ENCODE data around the gene CDH11.

The CDH11 gene

DNA sequence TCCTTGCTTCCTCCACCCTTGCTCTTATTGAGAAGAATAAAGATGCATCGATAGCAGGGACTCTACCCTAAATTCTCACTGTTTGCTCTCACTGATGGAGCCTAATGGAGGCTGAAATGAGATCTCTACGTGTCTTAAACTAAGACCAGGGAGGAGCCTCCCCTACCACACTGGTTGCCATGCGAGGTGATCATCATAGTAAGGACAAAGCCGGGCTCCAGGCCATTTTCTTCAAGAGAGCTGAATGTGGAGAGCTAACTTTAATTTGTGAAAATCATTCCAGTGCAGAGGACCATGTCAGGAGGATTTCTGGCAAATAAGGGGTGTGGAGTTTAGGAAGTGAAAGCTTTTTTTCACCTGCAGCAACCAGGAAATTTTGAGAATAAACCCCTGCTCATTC is 5.6 kb downstream of the CDH11 start:
- no peak for DNase-seq

- DNase-seq, result no peak
Observed at GRCh38 chr16:65114527-65114926, 7.3 kb downstream of the CDH11 start.

DNA sequence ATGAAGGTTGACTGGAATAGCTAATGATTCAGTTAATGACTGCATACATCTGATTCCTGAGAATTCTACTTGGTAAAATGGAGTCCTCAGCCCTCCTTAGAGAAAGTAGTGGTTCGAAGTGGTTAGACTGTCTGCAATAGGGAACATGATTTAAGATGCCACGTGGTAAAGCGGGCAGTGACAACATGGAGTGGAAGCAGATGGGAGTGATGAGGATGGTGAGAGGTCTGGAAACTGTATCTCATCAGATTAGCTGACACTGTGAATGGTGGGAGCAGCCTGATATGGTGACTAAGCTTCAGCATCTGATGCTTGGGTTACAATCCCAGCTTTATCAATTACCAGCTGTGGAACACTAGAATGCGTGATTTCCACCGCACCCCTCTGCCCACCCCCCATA is 8.4 kb downstream of the CDH11 start:
- no peak for DNase-seq

GRCh38 chr16:65111306-65111705 is 10.6 kb downstream of the CDH11 start:
- DNase-seq, result no peak

DNA sequence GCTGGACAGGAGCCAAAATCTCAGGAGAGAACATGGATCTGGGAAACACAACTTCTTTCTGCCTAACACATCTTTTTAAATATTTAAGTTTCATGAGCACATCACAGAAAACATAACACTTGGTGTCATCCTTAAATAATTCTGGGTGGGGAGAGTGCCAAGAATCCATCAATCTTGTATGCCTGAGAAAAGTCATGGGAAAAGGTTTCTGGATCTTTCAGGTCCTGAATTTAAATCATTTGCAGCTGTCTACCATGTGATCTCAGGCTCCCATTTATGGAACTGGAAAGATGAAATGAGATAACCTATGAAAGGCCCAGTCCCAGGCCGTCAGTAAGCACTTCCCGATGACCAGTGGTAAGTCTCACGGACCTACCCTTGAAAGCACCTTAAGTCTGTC is 15.1 kb downstream of the CDH11 start:
- no peak for DNase-seq

GRCh38 chr16:65105171-65105570 is 16.7 kb downstream of the CDH11 start:
- DNase-seq, result no peak

GRCh38 chr16:65104471-65104870 is 17.4 kb downstream of the CDH11 start:
- DNase-seq, result no peak

DNA sequence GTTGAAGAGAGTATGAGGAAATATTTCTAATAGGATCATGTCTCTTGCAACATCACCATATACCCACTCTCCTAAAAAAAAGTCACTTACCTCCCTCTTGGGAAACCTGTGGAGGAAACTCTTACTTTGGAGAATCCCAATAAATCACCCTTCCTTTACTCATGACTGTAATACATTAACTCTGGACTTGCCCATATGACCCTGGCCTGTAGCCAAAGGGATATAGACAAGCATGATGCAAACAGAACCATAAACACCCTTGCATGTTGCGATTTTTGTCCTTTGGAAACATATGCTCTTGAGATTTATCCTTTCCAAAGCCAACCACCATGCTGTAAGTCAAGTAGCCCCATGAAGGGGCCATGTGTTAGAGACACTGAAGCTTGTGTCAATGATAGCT is 19.5 kb downstream of the CDH11 start:
- DNase-seq, result no peak

- no peak for DNase-seq
Observed at GRCh38 chr16:65101009-65101408, 20.9 kb downstream of the CDH11 start.

GRCh38 chr16:65099607-65100006 is 22.3 kb downstream of the CDH11 start:
- no peak for DNase-seq

- DNase-seq, result no peak
Observed at GRCh38 chr16:65098916-65099315, 22.9 kb downstream of the CDH11 start.

GRCh38 chr16:65097296-65097695 is 24.6 kb downstream of the CDH11 start:
- no peak for DNase-seq

DNA sequence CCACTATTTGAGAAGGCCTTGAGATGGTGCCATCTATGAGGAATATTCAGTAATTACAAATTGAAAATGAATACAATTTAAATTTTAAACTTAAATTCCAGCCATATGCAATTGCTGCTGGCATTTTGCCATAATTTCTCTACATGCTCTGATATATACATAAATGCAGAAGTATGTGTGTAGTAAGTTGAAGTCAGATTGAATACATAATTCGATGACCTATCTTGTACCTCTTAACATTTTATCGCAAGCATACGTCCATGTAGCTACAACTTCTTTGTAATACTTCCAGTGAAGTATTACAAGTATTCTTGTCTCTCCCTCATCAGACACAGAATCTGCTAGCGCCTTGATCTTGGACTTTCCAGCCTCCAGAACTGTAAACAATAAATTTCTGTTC is 26.0 kb downstream of the CDH11 start:
- DNase-seq, result no peak

DNA sequence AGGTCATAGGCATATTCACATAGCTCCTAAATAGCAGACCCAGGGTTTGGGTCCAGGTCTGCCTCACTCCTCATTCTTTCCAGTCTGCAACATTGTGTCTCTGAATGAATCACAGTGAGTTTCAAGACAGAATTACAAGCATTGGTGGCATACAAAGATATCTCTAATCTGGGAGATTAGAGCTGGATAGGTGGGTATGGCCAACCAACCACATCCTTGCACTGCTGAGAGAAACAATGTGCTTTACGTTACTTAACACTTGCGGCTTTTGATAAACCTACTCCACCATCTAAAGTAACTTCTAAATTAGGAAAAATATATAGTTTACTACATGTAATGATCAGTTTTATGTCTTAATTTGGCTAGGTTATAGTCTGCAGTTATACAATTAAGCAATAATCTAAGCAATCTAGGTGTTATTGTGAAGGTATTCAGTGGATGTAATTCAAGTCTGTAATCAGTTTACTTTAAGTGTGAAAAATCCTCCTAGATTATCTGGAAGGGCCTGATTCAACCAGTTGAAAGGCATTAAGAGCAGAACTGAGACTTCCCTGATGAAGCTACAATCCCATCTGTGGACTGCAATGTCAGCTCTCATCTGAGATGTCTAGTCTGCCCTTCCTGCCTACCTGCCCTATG is 26.7 kb downstream of the CDH11 start:
- DNase-seq, result no peak

DNA sequence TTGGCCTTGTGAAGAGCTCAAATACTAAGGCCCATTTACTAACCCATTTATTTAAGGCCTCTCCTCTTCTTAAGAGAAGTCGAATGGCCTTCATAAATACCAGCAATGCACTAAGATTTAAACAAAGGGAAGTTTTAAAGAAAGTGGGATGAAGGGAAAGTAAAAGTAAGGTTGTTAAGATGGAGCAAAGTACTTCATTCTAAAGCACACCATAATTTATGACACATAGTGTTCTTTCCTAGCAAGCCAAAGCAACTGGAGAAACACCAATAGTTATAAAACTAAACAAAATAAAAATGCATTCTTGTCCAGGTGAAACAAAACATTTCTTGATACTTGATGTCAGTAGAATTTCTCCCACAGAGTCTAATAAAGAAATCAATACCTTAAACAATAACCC is 27.9 kb downstream of the CDH11 start:
- no peak for DNase-seq

GRCh38 chr16:65083164-65083857 is 38.6 kb downstream of the CDH11 start:
- DNase-seq, result no peak

- no peak for DNase-seq
Observed at GRCh38 chr16:65079549-65079948, 42.3 kb downstream of the CDH11 start.

DNA sequence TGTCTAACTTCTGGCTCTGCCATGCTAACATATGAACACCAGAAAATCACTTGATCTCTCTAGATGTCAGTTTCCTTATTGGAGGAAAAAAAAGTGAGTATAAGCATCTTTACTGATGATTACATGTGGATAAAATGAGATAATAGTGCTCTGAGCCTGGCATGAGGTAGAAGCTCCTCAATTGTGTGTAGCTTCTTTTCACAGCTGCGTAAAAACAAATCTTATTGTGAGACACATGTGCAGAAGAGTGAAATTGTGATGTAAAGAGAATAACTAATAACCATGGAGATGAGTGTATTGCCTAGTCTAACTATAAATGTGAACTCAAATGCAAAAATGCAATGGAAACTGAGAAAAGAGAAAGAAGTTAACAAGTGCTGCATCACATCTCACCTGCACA is 44.7 kb downstream of the CDH11 start:
- DNase-seq, result no peak

DNA sequence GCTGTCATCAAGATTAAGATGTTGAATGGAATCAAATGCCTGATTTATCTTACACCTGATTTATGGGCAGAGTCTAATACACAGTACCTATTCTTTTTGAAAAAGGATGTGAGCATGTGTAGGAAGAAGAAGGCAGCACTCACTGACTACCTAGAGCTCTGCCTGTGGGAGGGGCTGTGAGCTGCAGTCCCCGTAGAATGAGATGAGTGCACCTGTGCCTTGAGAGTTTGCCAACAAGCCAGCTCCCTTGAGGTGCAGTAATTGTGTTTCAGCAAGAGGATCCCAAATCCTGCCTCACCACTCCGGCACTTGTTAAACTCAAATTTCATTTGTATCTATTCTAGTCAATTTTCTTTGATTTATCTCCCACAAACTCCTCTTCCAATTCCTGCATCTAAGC is 46.0 kb downstream of the CDH11 start:
- DNase-seq, result no peak

DNA sequence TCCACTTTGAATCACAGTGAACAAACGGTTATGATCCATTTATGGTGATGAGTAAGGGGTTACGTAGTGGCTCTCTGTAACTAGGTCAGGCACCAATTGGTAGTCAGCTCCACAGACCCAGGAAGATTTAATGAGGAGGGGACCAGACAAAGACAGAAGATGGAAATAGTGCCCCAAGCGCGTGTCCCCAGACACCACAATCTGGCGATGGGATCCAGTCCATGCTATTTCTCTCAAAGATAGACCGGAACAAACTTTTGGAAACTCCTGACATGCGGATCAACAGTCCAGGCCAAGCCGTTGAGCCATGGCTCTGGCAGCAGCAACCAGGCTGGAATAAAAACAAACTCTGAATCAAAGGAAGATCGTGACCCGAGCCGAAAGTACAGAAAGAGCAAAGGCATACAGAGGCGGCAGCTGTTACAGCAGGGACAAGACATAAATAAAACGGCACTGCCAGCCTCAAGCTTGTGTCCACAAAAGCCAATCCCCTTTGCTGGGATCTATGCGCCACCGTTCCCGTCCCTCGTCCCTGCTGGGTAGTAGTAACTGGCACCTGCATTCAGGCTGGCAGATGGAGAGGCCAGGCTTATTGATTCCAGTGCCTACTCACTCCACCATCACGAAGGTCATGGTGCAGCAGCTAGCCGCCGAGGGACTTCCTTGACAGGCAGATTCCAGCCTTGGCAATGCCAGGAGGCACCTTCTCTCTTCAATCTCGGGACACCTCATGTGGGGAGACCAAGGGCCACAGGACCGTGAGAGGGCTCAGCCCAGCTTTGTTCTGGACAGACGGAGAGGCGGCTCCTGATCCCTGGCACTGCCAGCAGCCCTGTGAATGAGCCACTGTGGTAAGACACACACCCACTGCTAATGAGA is 50.2 kb downstream of the CDH11 start:
- DNase-seq, result no peak

DNA sequence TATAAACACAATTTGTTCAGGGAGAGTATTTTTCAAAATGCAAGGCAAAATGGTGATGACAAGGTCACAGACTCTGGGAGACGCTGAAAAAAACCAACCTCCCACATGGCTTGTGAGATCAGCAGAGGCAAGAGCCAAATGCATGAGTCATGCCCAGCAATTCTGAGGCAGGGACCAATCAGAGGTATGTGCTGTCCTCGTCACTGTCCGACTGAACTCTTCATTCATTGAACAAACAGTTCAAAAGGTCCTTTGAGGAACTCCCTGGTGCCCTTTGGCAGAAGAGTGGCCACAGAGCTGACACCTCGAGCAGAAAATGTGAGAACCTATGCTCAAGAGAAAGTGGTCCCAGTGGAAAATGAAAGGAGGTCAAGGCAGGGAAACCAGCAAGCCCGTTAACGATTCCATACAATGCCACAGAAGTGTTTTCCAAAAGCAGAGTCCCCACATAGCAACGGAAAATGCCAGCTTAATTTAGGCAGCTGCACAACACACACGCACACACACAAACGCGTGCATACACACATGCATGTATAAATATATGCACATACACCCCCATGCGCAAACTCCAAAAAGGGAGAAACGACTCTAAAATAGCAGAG is 50.9 kb downstream of the CDH11 start:
- DNase-seq, result no peak

DNA sequence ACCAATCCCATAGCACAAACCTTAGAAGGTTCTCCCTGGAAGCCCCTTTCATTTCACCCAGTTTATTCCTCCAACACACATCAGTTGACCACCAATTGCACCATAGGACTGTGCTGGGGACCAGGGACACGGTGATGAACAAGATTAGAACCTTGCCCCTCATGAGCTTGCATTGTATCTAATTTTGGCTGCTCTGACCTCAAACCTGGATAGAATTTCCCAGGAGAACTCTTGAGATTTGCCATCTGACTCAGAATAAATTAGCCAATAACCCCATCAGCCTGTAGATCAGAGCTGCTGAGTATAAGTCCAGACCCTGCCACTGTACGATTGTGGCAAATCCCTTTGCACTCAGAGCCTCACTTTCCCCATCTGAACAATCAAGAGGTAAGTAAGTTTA is 52.1 kb downstream of the CDH11 start:
- no peak for DNase-seq

GRCh38 chr16:65069065-65069464 is 52.8 kb downstream of the CDH11 start:
- no peak for DNase-seq

Measured in effector CD8-positive, alpha-beta T cell (primary cell).